Measurements from ENCODE around the gene FCHSD1.

The FCHSD1 gene

DNA sequence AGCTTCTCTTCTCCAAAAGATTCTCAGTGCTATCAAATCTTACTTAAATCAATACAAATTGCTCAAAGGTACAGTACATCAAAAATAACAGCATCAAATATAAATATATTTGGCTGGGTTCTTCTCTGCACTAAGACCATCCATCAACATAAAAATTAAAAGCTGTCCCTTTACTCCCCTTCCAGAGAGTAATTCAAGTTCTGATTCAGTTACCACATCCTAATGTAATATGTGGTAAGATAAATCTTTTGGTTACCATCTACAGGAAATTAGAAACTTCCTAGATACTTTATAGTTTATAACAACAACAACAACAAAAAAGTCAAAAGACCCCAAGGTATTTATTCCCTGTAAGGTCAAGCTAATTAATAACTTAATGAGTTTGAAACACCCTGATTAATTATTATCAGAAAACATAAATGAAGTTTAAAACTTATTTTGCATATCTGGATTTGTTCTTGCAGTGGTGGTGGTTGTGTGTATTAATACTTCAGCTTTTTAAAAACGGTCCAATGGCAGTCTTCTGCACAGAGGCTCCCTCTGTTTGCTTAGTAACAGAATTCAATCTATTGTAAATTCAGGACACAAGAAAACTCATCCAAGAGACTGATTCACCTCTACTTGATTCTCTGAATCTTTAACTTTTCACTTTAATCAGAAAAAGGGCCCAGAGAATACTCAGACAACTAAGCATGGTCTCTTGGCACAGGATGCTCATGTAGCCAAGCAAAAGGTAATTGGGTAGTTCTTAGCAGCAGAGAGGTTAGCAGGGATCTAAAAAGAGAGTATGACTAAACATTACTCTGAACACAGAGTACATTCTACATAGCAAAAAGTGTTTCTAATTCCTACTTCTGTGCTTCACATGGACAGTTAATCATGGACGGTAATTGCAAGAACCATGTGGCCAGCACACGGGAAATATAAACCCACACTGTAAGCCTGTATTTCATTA is 52.5 kb downstream of the FCHSD1 start:
- DNase-seq (ENCODE audit: low read depth, low spot score), result no peak
- H3K4me3 ChIP-seq (ENCODE audit: low read length), result no peak overlapping the region

DNA sequence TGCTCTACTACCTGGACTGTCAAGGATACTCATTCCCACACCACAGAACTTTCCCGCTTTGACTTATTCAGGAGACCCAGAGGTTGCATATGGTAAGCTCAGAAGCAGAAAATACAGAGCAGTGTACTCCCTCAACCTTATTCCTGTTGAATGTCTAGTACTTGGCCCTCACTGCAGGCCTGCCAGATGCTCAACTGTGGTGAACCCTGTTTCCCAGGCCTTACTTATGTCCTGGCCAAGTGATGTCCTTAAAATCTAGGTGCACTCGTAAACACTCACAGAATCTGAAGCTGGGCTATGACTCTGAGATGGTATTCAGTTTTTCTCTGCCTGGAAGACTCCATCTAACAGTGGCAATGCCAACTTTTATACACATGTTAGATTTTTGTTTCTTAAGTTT is 53.4 kb downstream of the FCHSD1 start:
- DNase-seq (ENCODE audit: low read depth, low spot score), result no peak
- H3K4me3 ChIP-seq (ENCODE audit: low read length), result no peak overlapping the region

DNA sequence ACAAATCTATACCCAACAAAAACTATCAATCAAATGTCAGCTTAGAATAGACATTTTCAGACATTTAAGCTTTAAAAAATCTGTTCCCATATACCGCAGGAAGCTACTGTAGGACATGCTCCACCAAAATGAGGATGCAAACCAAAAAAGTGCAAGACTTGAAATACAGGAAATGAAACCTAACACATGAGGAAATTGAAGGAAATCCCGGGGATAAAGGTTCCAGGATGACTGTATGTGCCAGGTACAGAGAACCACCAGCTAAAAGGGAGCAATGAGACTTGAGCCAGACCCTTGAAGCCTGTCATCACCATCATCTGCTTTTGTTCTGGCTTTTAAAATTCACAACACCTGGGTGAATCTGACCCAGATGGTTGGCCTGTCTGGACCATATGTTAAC is 53.8 kb downstream of the FCHSD1 start:
- H3K4me3 ChIP-seq (ENCODE audit: low read length), result no peak overlapping the region
- DNase-seq (ENCODE audit: low read depth, low spot score), result no peak

DNA sequence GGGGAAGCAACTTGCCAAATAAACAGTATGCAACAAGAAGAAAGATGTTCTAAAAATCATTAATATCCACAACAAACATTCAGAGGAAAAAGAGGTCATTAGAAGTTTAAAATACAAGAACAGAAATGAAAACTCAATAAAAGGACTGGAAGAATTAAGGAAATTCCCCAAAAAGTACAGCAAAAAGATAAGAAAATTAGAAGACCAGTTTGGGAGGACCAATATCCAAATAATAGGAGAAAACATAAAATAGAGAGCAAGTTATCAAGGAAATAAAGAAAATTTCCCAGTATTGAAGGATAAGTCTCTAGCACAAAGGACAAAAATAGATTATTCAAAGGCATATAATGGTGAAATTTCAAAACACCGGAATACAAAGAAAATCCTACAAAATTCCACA is 54.4 kb downstream of the FCHSD1 start:
- H3K4me3 ChIP-seq (ENCODE audit: low read length), result no peak overlapping the region
- no peak for DNase-seq (ENCODE audit: low read depth, low spot score)

DNA sequence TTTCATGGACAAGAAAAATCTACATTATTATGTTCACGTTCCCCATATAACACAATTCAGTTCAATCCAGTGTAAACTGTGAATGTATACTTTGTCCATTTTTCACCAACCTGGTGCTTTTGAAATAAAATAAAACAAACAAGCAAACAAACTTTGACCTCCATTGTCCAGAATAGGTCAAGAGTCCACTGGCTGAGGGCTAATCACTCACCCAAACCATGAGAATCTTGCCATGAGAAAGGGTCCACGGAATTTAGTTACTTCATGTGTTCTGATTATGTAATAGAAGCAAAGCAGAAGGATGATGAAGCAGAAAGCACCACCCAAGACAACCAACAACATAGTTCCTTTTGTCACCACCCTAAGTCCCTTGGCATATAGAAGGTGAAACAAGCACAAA is 61.1 kb downstream of the FCHSD1 start:
- no peak overlapping the region for H3K4me3 ChIP-seq (ENCODE audit: low read length)
- no peak for DNase-seq (ENCODE audit: low read depth, low spot score)

Data from Jurkat, Clone E6-1 (cell line).